Measurements from ENCODE around the gene MAP1B. TPM values are rescaled to one million over a fixed set of nuclear protein-coding genes. Genes with fewer than 3 reads are reported as not detected.

MAP1B gene
- total RNA-seq, 2 donors from 2014 or later, result 87.9 to 93.3 TPM

DNA sequence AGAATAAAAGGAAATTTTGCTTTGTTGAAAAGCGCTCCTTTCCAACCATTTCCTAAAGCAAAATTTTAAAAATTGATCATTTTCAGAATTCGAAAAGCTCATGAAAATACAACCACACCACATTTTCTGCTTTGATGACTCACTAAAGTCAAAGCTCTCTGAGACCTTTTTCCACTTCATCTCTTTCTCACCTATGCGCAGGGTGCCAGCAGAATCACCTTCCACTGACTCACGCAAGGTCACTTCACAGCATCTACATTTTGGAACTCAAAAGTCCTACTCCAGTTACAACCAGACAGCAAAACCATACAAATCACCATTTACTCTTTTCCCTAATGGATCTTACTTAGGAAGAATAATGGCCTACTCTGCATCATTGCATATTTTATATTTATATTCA lies 106.2 kb downstream of the MAP1B start:
- Mint-ChIP-seq H3K4me1 (no peaks in the 10 kb centered on the region), H3K36me3 (ENCODE audit: low read depth) (peaks cover 14% of the 10 kb centered on the region), H3K27ac (no peak overlapping the region), H3K9me3 (no peaks in the 10 kb centered on the region), H3K27me3 (ENCODE audit: insufficient read depth) (no peaks in the 10 kb centered on the region), H3K4me3 (no peak overlapping the region)
- Histone ChIP-seq H3K4me1 (ENCODE audit: control insufficient read depth, insufficient read depth, low read length) (no peaks in the 10 kb centered on the region), H3K27me3 (ENCODE audit: control insufficient read depth, insufficient read depth, low read length, poor library complexity, severe bottlenecking) (no peaks in the 10 kb centered on the region), H3K4me3 (ENCODE audit: low read length) (no peak overlapping the region), H3K36me3 (ENCODE audit: control insufficient read depth, insufficient read depth, low read length) (peaks cover 33% of the 10 kb centered on the region), H3K27ac (ENCODE audit: low read depth, low read length) (no peak overlapping the region), H3K9ac (ENCODE audit: extremely low read depth, low read length, poor library complexity, severe bottlenecking) (no peak overlapping the region), H3K9me3 (ENCODE audit: control insufficient read depth, low read length) (no peaks in the 10 kb centered on the region)
- WGBS, 2 experiments (ENCODE audit: insufficient coverage in 1 of 2, insufficient read length in 1 of 2), result 94 to 100% methylated on average over 3 to 4 of the region's 4 CpGs
- DNase-seq, result no peak
- TF ChIP-seq, protein P1, sequence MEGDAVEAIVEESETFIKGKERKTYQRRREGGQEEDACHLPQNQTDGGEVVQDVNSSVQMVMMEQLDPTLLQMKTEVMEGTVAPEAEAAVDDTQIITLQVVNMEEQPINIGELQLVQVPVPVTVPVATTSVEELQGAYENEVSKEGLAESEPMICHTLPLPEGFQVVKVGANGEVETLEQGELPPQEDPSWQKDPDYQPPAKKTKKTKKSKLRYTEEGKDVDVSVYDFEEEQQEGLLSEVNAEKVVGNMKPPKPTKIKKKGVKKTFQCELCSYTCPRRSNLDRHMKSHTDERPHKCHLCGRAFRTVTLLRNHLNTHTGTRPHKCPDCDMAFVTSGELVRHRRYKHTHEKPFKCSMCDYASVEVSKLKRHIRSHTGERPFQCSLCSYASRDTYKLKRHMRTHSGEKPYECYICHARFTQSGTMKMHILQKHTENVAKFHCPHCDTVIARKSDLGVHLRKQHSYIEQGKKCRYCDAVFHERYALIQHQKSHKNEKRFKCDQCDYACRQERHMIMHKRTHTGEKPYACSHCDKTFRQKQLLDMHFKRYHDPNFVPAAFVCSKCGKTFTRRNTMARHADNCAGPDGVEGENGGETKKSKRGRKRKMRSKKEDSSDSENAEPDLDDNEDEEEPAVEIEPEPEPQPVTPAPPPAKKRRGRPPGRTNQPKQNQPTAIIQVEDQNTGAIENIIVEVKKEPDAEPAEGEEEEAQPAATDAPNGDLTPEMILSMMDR (conservative IDR thresholded peaks at IDR 0.05), result no peak

DNA sequence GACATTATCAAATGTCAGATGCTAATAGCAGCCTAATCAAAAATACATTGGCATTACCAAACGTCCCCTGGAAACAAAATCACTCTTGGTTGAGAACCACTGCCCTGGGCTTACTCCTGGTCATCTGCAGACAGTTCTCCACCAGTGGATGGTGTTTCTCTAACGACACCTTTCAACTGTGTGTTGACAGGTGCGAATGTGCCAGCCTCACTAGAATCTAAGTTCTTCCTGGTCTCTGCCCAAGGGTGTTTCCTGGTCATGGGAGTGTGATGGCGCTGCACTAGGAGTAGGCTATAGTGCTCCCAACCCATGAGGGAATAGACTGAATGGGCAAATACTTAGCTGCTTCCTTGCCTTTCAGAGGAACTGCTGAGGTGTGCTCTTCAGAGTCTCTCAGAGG lies 106.9 kb downstream of the MAP1B start:
- H3K4me1 ChIP-seq (ENCODE audit: control insufficient read depth, insufficient read depth, low read length), result no peaks in the 10 kb centered on the region
- Mint-ChIP-seq H3K9me3 (no peaks in the 10 kb centered on the region), H3K4me1 (no peaks in the 10 kb centered on the region), H3K36me3 (ENCODE audit: low read depth) (peaks cover 20% of the 10 kb centered on the region), H3K4me3 (no peak overlapping the region), H3K27ac (no peak overlapping the region), H3K27me3 (ENCODE audit: insufficient read depth) (no peaks in the 10 kb centered on the region)
- WGBS, 2 experiments (ENCODE audit: insufficient coverage in 1 of 2, insufficient read length in 1 of 2), result 93 to 95% methylated on average over 3 to 4 of the region's 4 CpGs
- no peak overlapping the region for H3K27ac ChIP-seq (ENCODE audit: low read depth, low read length)
- no peak overlapping the region for H3K4me3 ChIP-seq (ENCODE audit: low read length)
- H3K36me3 ChIP-seq (ENCODE audit: control insufficient read depth, insufficient read depth, low read length), result peaks cover 28% of the 10 kb centered on the region
- no peaks in the 10 kb centered on the region for H3K9me3 ChIP-seq (ENCODE audit: control insufficient read depth, low read length)
- H3K27me3 ChIP-seq (ENCODE audit: control insufficient read depth, insufficient read depth, low read length, poor library complexity, severe bottlenecking), result no peaks in the 10 kb centered on the region
- DNase-seq, result no peak
- no peak overlapping the region for H3K9ac ChIP-seq (ENCODE audit: extremely low read depth, low read length, poor library complexity, severe bottlenecking)
- TF ChIP-seq, protein P1 (conservative IDR thresholded peaks at IDR 0.05), result no peak

DNA sequence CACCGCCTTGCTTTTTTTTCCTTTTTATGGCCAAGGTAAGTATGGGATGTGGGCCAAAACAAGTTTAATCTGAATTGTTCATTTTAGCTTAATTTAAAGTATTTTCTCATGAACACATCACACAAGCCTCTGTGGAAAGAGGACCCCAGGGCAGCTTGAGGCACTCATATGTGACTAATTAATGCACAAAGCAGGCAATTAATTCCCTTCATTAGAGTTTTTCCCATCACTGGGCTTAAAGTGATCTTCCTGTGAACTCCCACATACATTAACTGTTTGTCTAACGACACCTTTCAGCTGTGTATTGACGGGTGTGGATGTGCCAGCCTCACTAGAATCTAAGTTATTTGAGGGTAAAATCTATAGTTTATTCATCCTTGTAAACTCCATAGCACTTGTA lies 109.5 kb downstream of the MAP1B start:
- DNase-seq, result no peak
- TF ChIP-seq, protein P1 (conservative IDR thresholded peaks at IDR 0.05), result no peak
- Mint-ChIP-seq H3K27ac (no peak overlapping the region), H3K27me3 (ENCODE audit: insufficient read depth) (no peaks in the 10 kb centered on the region), H3K36me3 (ENCODE audit: low read depth) (peaks cover 40% of the 10 kb centered on the region), H3K9me3 (no peaks in the 10 kb centered on the region), H3K4me1 (no peaks in the 10 kb centered on the region), H3K4me3 (no peak overlapping the region)
- H3K9ac ChIP-seq (ENCODE audit: extremely low read depth, low read length, poor library complexity, severe bottlenecking), result no peak overlapping the region
- no peak overlapping the region for H3K4me3 ChIP-seq (ENCODE audit: low read length)
- H3K36me3 ChIP-seq (ENCODE audit: control insufficient read depth, insufficient read depth, low read length), result peaks cover 43% of the 10 kb centered on the region
- H3K27ac ChIP-seq (ENCODE audit: low read depth, low read length), result no peak overlapping the region
- H3K27me3 ChIP-seq (ENCODE audit: control insufficient read depth, insufficient read depth, low read length, poor library complexity, severe bottlenecking), result no peaks in the 10 kb centered on the region
- H3K9me3 ChIP-seq (ENCODE audit: control insufficient read depth, low read length), result no peaks in the 10 kb centered on the region
- 98% methylated on average over 3 of the region's 3 CpGs; no CpG with 5 or more reads in 1 of the 2 experiments for WGBS, 2 experiments (ENCODE audit: insufficient coverage in 1 of 2, insufficient read length in 1 of 2)
- H3K4me1 ChIP-seq (ENCODE audit: control insufficient read depth, insufficient read depth, low read length), result no peaks in the 10 kb centered on the region
